HEK293 (cell line): Measurements from ENCODE around the gene WWOX.

ENCODE experiments used
- CTCF ChIA-PET: fragments of 350-600 bp; formaldehyde crosslinking; extraction: SDS; loops from one replicate; lab custom pipeline; 2021; ENCODE audit warnings: antibody characterized with exemption; lab: Yijun Ruan, JAX
- POLR2A ChIA-PET: fragments of 300-600 bp; formaldehyde crosslinking; extraction: SDS; loops from one replicate; lab custom pipeline; 2020; ENCODE audit warnings: antibody characterized with exemption, inconsistent platforms; lab: Yijun Ruan, JAX
- H3K27ac ChIP-seq: fragments of 200-500 bp; sonication (Bioruptor generic); 2 replicates; pipeline ENCODE4 v1.5.1; 2014; ENCODE audit warnings: low read depth, low read length, control low read depth, inconsistent platforms; ENCODE audit errors: extremely low read depth
- H3K36me3 ChIP-seq, 2 experiments: fragments of 200-500 bp in 1 of 2; sonication (Bioruptor generic) in 1 of 2; 1 replicate in 1 of 2; 2 replicates in 1 of 2; pipeline ENCODE4 v1.5.1; 2014 to 2017; ENCODE audit warnings: inconsistent platforms in 2 of 2, low read length in 2 of 2; ENCODE audit not compliant: control insufficient read depth in 2 of 2, insufficient read depth in 1 of 2
- H3K4me1 ChIP-seq: fragments of 200-500 bp; sonication (Bioruptor generic); 2 replicates; pipeline ENCODE4 v1.5.1; 2014; ENCODE audit warnings: mild to moderate bottlenecking, low read length, inconsistent platforms; ENCODE audit not compliant: control insufficient read depth, insufficient read depth
- H3K4me3 ChIP-seq: 2 replicates; pipeline ENCODE4 v1.5.1; 2011; ENCODE audit warnings: low read depth, mild to moderate bottlenecking, control low read depth, low read length, moderate library complexity
- H3K9me3 ChIP-seq: fragments of 200-500 bp; sonication (Bioruptor generic); 2 replicates; pipeline ENCODE4 v1.5.1; 2014; ENCODE audit warnings: low read depth, low read length, inconsistent platforms; ENCODE audit not compliant: control insufficient read depth, insufficient read depth
- ATF2 ChIP-seq: fragments of 450-650 bp; formaldehyde crosslinking; IDR thresholded peaks from 2 replicates; pipeline ENCODE4 v1.5.1; 2016; ENCODE audit warnings: missing biosample characterization, missing genetic modification characterization, low read depth
- CTCF ChIP-seq: fragments of 450-650 bp; formaldehyde crosslinking; IDR thresholded peaks from 2 replicates; pipeline ENCODE4 v1.5.1; 2016; ENCODE audit warnings: missing biosample characterization, missing genetic modification characterization
- HOXC10 ChIP-seq: sonication (generic); formaldehyde crosslinking; IDR thresholded peaks from 2 replicates; pipeline ENCODE4 v1.8.1; 2023; ENCODE audit warnings: mild to moderate bottlenecking, missing genetic modification reagents
- KLF10 ChIP-seq: fragments of 450-650 bp; IDR thresholded peaks from 2 replicates; pipeline ENCODE4 v1.5.1; 2018; ENCODE audit warnings: missing biosample characterization, mild to moderate bottlenecking, missing genetic modification characterization
- MZF1 ChIP-seq: fragments of 450-650 bp; formaldehyde crosslinking; IDR thresholded peaks from 2 replicates; pipeline ENCODE4 v1.5.1; 2017; ENCODE audit warnings: missing biosample characterization, missing genetic modification characterization, borderline replicate concordance
- OSR2 ChIP-seq: fragments of 450-650 bp; formaldehyde crosslinking; IDR thresholded peaks from 2 replicates; pipeline ENCODE4 v1.5.1; 2016; ENCODE audit warnings: missing biosample characterization, missing genetic modification characterization
- OVOL3 ChIP-seq: fragments of 450-650 bp; formaldehyde crosslinking; IDR thresholded peaks from 2 replicates; pipeline ENCODE4 v1.5.1; 2016; ENCODE audit warnings: missing biosample characterization, missing genetic modification characterization
- PRDM1 ChIP-seq: fragments of 450-650 bp; formaldehyde crosslinking; IDR thresholded peaks from 2 replicates; pipeline ENCODE4; 2016; ENCODE audit warnings: missing biosample characterization, missing genetic modification characterization
- REPIN1 ChIP-seq: fragments of 450-650 bp; formaldehyde crosslinking; IDR thresholded peaks from 2 replicates; pipeline ENCODE4 v1.5.1; 2017; ENCODE audit warnings: missing biosample characterization, missing genetic modification characterization, low read depth
- SALL2 ChIP-seq: fragments of 450-650 bp; formaldehyde crosslinking; IDR thresholded peaks from 2 replicates; pipeline ENCODE4 v1.5.0; 2017; ENCODE audit warnings: missing biosample characterization, mild to moderate bottlenecking, missing genetic modification characterization, borderline replicate concordance
- ZBTB11 ChIP-seq: fragments of 450-650 bp; formaldehyde crosslinking; conservative IDR thresholded peaks from 2 replicates; pipeline ENCODE4 v1.5.1; 2016; ENCODE audit warnings: low read depth, missing biosample characterization, missing genetic modification characterization
- ZBTB21 ChIP-seq: fragments of 450-650 bp; formaldehyde crosslinking; IDR thresholded peaks from 2 replicates; pipeline ENCODE4 v1.5.1; 2017; ENCODE audit warnings: missing biosample characterization, missing genetic modification characterization
- ZFP37 ChIP-seq: fragments of 450-650 bp; formaldehyde crosslinking; IDR thresholded peaks from 2 replicates; pipeline ENCODE4 v1.5.1; 2016; ENCODE audit warnings: missing biosample characterization, missing genetic modification characterization
- ZFP41 ChIP-seq: fragments of 450-650 bp; formaldehyde crosslinking; IDR thresholded peaks from 2 replicates; pipeline ENCODE4 v1.5.1; 2016; ENCODE audit warnings: missing biosample characterization, missing genetic modification characterization, borderline replicate concordance
- ZNF112 ChIP-seq: fragments of 450-650 bp; formaldehyde crosslinking; IDR thresholded peaks from 2 replicates; pipeline ENCODE4 v1.5.0; 2017; ENCODE audit warnings: missing biosample characterization, missing genetic modification characterization
- ZNF132 ChIP-seq: fragments of 450-650 bp; formaldehyde crosslinking; IDR thresholded peaks from 2 replicates; pipeline ENCODE4 v1.5.1; 2017; ENCODE audit warnings: missing biosample characterization, missing genetic modification characterization, borderline replicate concordance
- ZNF133 ChIP-seq: fragments of 450-650 bp; formaldehyde crosslinking; IDR thresholded peaks from 2 replicates; pipeline ENCODE4 v1.5.1; 2016; ENCODE audit warnings: missing biosample characterization, missing genetic modification characterization
- ZNF184 ChIP-seq: fragments of 450-650 bp; IDR thresholded peaks from 2 replicates; pipeline ENCODE4 v1.5.1; 2018; ENCODE audit warnings: missing biosample characterization, mild to moderate bottlenecking, missing genetic modification characterization
- ZNF416 ChIP-seq: fragments of 450-650 bp; formaldehyde crosslinking; IDR thresholded peaks from 2 replicates; pipeline ENCODE4 v1.5.1; 2016; ENCODE audit warnings: missing biosample characterization, missing genetic modification characterization
- ZNF513 ChIP-seq: fragments of 450-650 bp; IDR thresholded peaks from 2 replicates; pipeline ENCODE4 v1.5.1; 2018; ENCODE audit warnings: missing biosample characterization, missing genetic modification characterization
- ZNF561 ChIP-seq: fragments of 450-650 bp; IDR thresholded peaks from 2 replicates; pipeline ENCODE4 v1.5.1; 2018; ENCODE audit warnings: missing biosample characterization, missing genetic modification characterization, borderline replicate concordance
- ZNF626 ChIP-seq: fragments of 450-650 bp; sonication (Bioruptor Pico); formaldehyde crosslinking; IDR thresholded peaks from 2 replicates; pipeline ENCODE4 v1.5.1; 2018; ENCODE audit warnings: missing biosample characterization, missing genetic modification characterization, inconsistent platforms
- ZNF629 ChIP-seq: fragments of 450-650 bp; formaldehyde crosslinking; IDR thresholded peaks from 2 replicates; pipeline ENCODE4 v1.5.1; 2017; ENCODE audit warnings: missing biosample characterization, missing genetic modification characterization
- ZNF658 ChIP-seq: fragments of 450-650 bp; formaldehyde crosslinking; IDR thresholded peaks from 2 replicates; pipeline ENCODE4; 2016; ENCODE audit warnings: missing biosample characterization, missing genetic modification characterization
- ZNF768 ChIP-seq: fragments of 450-650 bp; formaldehyde crosslinking; IDR thresholded peaks from 2 replicates; pipeline ENCODE4 v1.5.1; 2018; ENCODE audit warnings: missing biosample characterization, mild to moderate bottlenecking, missing genetic modification characterization
- ZNF792 ChIP-seq: fragments of 450-650 bp; formaldehyde crosslinking; IDR thresholded peaks from 2 replicates; pipeline ENCODE4 v1.5.1; 2016; ENCODE audit warnings: missing biosample characterization, missing genetic modification characterization
- ZSCAN4 ChIP-seq: fragments of 450-650 bp; formaldehyde crosslinking; IDR thresholded peaks from 2 replicates; pipeline ENCODE4 v1.5.1; 2017; ENCODE audit warnings: missing biosample characterization, missing genetic modification characterization
- ZXDB ChIP-seq: fragments of 450-650 bp; formaldehyde crosslinking; IDR thresholded peaks from 2 replicates; pipeline ENCODE4 v1.5.1; 2016; ENCODE audit warnings: missing biosample characterization, missing genetic modification characterization

The WWOX gene

GRCh38 chr16:78697426-78697825 is 598.0 kb downstream of the WWOX start (continued):
- TF ChIP-seq ATF2 = no peak
- TF ChIP-seq ZBTB21 (tag by site-specific recombination) = no peak
- TF ChIP-seq ZNF768 (tag by site-specific recombination) = no peak
- TF ChIP-seq, all 188 proteins: peak for 0

GRCh38 chr16:78703936-78704335 is 604.5 kb downstream of the WWOX start:
- Histone ChIP-seq H3K9me3 (no peaks in the 10 kb centered on the region), H3K36me3 (no peaks in the 10 kb centered on the region), H3K4me3 (no peak overlapping the region), H3K27ac (no peak overlapping the region), H3K4me1 (no peaks in the 10 kb centered on the region)
- TF ChIP-seq ZNF658 (tag by site-specific recombination) (no peak), CTCF (tag by site-specific recombination) (no peak), ZXDB (tag by site-specific recombination) (no peak), ZNF416 (no peak), ZNF626 (no peak), KLF10 (no peak), REPIN1 (tag by site-specific recombination) (no peak), MZF1 (tag by site-specific recombination) (no peak), PRDM1 (tag by site-specific recombination) (no peak), ZFP37 (tag by site-specific recombination) (no peak), ZNF561 (no peak), OVOL3 (tag by site-specific recombination) (no peak), ZFP41 (tag by site-specific recombination) (no peak), OSR2 (tag by site-specific recombination) (no peak), ZNF112 (no peak), ZNF133 (tag by site-specific recombination) (no peak), ZNF629 (tag by site-specific recombination) (no peak), HOXC10 (CRISPR knock-in tag) (no peak)
- ChIA-PET CTCF (no interaction called here), POLR2A (no interaction called here)

GRCh38 chr16:78704416-78704815 is 605.0 kb downstream of the WWOX start:
- Histone ChIP-seq H3K4me1 (no peaks in the 10 kb centered on the region), H3K4me3 (no peak overlapping the region), H3K27ac (no peak overlapping the region), H3K9me3 (no peaks in the 10 kb centered on the region), H3K36me3 (no peaks in the 10 kb centered on the region)
- POLR2A ChIA-PET = no interaction called here
- CTCF ChIA-PET = interaction anchor here (0.7 kb wide), 1 partner anchor 342 kb away, joined by 4 read pairs; no protein-coding TSS in a partner anchor
- TF ChIP-seq ZNF513 (tag by site-specific recombination) (no peak), ZSCAN4 (tag by site-specific recombination) (no peak), ZNF184 (tag by site-specific recombination) (no peak), ZNF792 (tag by site-specific recombination) (no peak), SALL2 (tag by site-specific recombination) (no peak), ZNF132 (no peak), ZBTB11 (tag by site-specific recombination) (no peak)
